ENCODE measurements around the gene ATAD3B. TPM values are rescaled to one million over a fixed set of nuclear protein-coding genes. Genes with fewer than 3 reads are reported as not detected.

Gene ATAD3B
- total RNA-seq, 1 donor from 2014 or later: 42.6 TPM

- DNase-seq (ENCODE audit: low spot score): no peak
Measured at GRCh38 chr1:1534401-1535154, 63.0 kb downstream of the ATAD3B start.

GRCh38 chr1:1535201-1536018, 63.8 kb downstream of the ATAD3B start:
- DNase-seq (ENCODE audit: low spot score): no peak

GRCh38 chr1:1536019-1536937, 64.7 kb downstream of the ATAD3B start:
- DNase-seq (ENCODE audit: low spot score): no peak

- DNase-seq (ENCODE audit: low spot score): no peak
Measured at GRCh38 chr1:1536938-1537546, 65.5 kb downstream of the ATAD3B start.

- no peak for DNase-seq (ENCODE audit: low spot score)
Measured at GRCh38 chr1:1537626-1538250, 66.2 kb downstream of the ATAD3B start.

- no peak for DNase-seq (ENCODE audit: low spot score)
Measured at GRCh38 chr1:1538334-1538733, 66.8 kb downstream of the ATAD3B start.

- DNase-seq (ENCODE audit: low spot score): no peak
Measured at GRCh38 chr1:1538989-1539309, 67.4 kb downstream of the ATAD3B start.

- DNase-seq (ENCODE audit: low spot score): no peak
Measured at GRCh38 chr1:1539310-1540089, 67.9 kb downstream of the ATAD3B start.

- DNase-seq (ENCODE audit: low spot score): peak; percentile 74
Measured at GRCh38 chr1:1540090-1540817, 68.7 kb downstream of the ATAD3B start, which contains the start of gene TMEM240. Gene TMEM240 (minus strand): TSS chr1:1540624. CDS start chr1:1540346, 278 bp downstream.

- no peak for DNase-seq (ENCODE audit: low spot score)
Measured at GRCh38 chr1:1540818-1541628, 69.5 kb downstream of the ATAD3B start.

GRCh38 chr1:1541956-1542765, 70.6 kb downstream of the ATAD3B start:
- no peak for DNase-seq (ENCODE audit: low spot score)

GRCh38 chr1:1542766-1543705, 71.5 kb downstream of the ATAD3B start:
- DNase-seq (ENCODE audit: low spot score): no peak

GRCh38 chr1:1543706-1544099, 72.1 kb downstream of the ATAD3B start:
- no peak for DNase-seq (ENCODE audit: low spot score)

GRCh38 chr1:1544544-1544943, 73.0 kb downstream of the ATAD3B start:
- no peak for DNase-seq (ENCODE audit: low spot score)
